IPS DF 19.7 (cell line): ENCODE data around the gene KCNG2.
"Not testable (repeated sequence)": the region's sequence is repeated elsewhere in the genome, so short reads cannot be mapped to it uniquely, and the experiment has no call there.

Experiments used
- DNase-seq: peaks from one replicate; pipeline ENCODE4 v3.0.0-alpha.2; 2013; ENCODE audit warnings: low read depth, low spot score

The KCNG2 gene

GRCh38 chr18:79853303-79853992 lies 55.7 kb downstream of the KCNG2 start:
- DNase-seq, result no peak

GRCh38 chr18:79853993-79854364 lies 56.2 kb downstream of the KCNG2 start:
- DNase-seq, result no peak

- DNase-seq, result no peak
Observed at GRCh38 chr18:79855147-79855933, 57.6 kb downstream of the KCNG2 start.

GRCh38 chr18:79856119-79857007 lies 58.6 kb downstream of the KCNG2 start:
- DNase-seq, result peak; percentile 35

- no peak for DNase-seq
Observed at GRCh38 chr18:79857082-79857671, 59.4 kb downstream of the KCNG2 start.

- no peak for DNase-seq
Observed at GRCh38 chr18:79859314-79859713, 61.6 kb downstream of the KCNG2 start.

GRCh38 chr18:79861687-79862086 lies 63.9 kb downstream of the KCNG2 start:
- DNase-seq, result no peak

- DNase-seq, result no peak
Observed at GRCh38 chr18:79862562-79862961, 64.8 kb downstream of the KCNG2 start.

GRCh38 chr18:79863161-79864005 lies 65.6 kb downstream of the KCNG2 start:
- no peak for DNase-seq

- no peak for DNase-seq
Observed at GRCh38 chr18:79864006-79864725, 66.4 kb downstream of the KCNG2 start.

GRCh38 chr18:79864955-79865354 lies 67.2 kb downstream of the KCNG2 start:
- DNase-seq, result not testable (repeated sequence)

- not testable (repeated sequence) for DNase-seq
Observed at GRCh38 chr18:79865951-79866350, 68.2 kb downstream of the KCNG2 start.

GRCh38 chr18:79866889-79867574 lies 69.3 kb downstream of the KCNG2 start:
- DNase-seq, result no peak

- no peak for DNase-seq
Observed at GRCh38 chr18:79867666-79868065, 69.9 kb downstream of the KCNG2 start.

- DNase-seq, result no peak
Observed at GRCh38 chr18:79868168-79868784, 70.5 kb downstream of the KCNG2 start.

- no peak for DNase-seq
Observed at GRCh38 chr18:79868811-79869541, 71.2 kb downstream of the KCNG2 start.

- no peak for DNase-seq
Observed at GRCh38 chr18:79869591-79870300, 72.0 kb downstream of the KCNG2 start.
